ENCODE data around the gene LTBP2. TPM values are rescaled to one million over a fixed set of nuclear protein-coding genes. Genes with fewer than 3 reads are reported as not detected.

The LTBP2 gene
- total RNA-seq, 1 donor from 2014 or later = 39.5 TPM

DNA sequence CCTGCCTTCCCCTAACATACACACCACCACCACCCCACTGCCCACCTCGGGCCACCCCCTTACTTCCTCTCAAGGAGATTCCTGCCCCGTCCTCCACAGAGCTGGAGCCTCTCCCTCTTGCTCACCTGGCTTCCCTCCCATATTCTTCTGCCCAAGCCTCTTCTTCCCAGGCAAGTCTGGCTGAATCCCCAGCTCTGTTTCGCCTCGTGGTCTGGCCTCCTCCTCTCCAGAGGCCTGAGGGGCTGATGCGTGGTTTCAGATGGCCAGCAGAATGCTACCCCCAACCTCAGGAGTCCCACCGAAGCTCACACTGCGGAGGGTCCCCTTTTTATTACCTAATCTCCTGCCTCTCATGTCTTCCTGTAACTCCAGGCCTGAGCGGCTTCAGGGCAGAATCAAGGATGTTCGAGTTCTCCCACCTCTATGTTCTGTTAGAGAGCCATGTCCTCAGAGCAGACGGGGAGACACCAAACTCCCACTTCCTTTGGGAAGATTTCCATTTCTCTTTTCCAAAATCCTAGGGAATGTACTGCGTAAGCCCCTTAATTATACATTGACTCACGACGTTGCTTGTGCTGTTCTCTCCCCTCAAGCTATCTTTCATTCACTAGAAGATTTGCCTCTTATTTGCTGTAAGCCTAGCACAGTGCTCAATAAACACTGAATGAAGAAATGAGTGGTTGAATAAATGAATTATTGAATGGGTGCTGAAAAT, 33.9 kb upstream of the LTBP2 start:
- intact Hi-C loops (cut with DNase I) = no loop called here
- H3K9me3 ChIP-seq = no peaks in the 10 kb centered on the region
- H3K4me3 ChIP-seq = no peak overlapping the region
- H3K36me3 ChIP-seq = no peaks in the 10 kb centered on the region
- DNase-seq (no peak), ATAC-seq (no peak)
- H3K4me1 ChIP-seq = peaks cover 19% of the 10 kb centered on the region
- TF ChIP-seq, protein P1, sequence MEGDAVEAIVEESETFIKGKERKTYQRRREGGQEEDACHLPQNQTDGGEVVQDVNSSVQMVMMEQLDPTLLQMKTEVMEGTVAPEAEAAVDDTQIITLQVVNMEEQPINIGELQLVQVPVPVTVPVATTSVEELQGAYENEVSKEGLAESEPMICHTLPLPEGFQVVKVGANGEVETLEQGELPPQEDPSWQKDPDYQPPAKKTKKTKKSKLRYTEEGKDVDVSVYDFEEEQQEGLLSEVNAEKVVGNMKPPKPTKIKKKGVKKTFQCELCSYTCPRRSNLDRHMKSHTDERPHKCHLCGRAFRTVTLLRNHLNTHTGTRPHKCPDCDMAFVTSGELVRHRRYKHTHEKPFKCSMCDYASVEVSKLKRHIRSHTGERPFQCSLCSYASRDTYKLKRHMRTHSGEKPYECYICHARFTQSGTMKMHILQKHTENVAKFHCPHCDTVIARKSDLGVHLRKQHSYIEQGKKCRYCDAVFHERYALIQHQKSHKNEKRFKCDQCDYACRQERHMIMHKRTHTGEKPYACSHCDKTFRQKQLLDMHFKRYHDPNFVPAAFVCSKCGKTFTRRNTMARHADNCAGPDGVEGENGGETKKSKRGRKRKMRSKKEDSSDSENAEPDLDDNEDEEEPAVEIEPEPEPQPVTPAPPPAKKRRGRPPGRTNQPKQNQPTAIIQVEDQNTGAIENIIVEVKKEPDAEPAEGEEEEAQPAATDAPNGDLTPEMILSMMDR (IDR thresholded peaks at IDR 0.05) = no peak
- H3K27ac ChIP-seq = no peak overlapping the region
- H3K27me3 ChIP-seq (ENCODE audit: low read depth) = peaks cover 6% of the 10 kb centered on the region

DNA sequence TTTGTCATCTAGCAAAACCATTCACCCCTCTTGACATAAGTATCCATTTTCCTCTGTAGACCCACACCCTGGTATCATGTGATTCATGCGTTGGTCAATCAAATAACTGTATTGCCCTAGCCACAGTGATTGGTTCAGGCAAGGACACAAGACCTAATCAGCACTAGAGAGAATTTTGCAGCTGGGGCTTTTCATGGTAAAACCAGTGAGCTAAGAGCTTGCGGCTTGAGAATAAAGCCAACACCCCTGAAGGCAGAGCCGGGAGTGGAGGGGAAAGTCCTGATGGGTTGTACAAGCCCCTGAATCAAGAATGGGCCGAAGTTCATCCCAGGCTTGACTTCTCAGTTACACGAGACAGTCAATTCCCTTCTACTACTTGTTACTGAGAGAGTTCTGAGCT, 33.2 kb upstream of the LTBP2 start:
- Histone ChIP-seq H3K9me3 (no peaks in the 10 kb centered on the region), H3K4me3 (no peak overlapping the region), H3K4me1 (peaks cover 19% of the 10 kb centered on the region), H3K27me3 (ENCODE audit: low read depth) (peaks cover 6% of the 10 kb centered on the region), H3K36me3 (no peaks in the 10 kb centered on the region), H3K27ac (no peak overlapping the region)
- no peak for ATAC-seq
- intact Hi-C loops (cut with DNase I) = no loop called here
- TF ChIP-seq, protein P1 (IDR thresholded peaks at IDR 0.05) = no peak
- DNase-seq = no peak

- Histone ChIP-seq H3K27me3 (ENCODE audit: low read depth) (peaks cover 6% of the 10 kb centered on the region), H3K27ac (no peak overlapping the region), H3K9me3 (no peaks in the 10 kb centered on the region), H3K4me3 (no peak overlapping the region), H3K36me3 (no peaks in the 10 kb centered on the region), H3K4me1 (peaks cover 8% of the 10 kb centered on the region)
- DNase-seq (no peak), ATAC-seq (peak in 1 of 2 donors; percentile 24)
- TF ChIP-seq, protein P1 (IDR thresholded peaks at IDR 0.05) = no peak
- intact Hi-C loops (cut with DNase I) = no loop called here
Observed at GRCh38 chr14:74641601-74642391, 29.8 kb upstream of the LTBP2 start.

DNA sequence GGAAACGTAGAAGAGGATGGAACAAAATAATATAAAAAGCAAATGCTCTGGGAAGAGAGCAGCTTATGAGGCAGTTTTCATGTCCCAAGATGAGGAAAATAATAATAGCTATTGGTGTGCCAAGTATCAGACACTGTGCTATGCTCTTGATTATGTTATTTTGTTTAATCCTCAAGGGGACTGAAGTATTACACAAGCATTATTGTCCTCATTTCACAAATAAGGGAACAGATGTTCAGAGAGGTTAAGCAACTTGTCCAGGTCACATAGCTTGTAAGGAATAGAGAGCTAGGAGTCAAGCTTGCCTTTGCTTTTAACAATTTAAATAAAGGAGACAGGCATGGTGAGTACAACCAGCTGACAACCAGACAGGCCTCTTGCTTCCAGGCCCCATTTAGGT, 26.9 kb upstream of the LTBP2 start:
- Histone ChIP-seq H3K4me1 (peaks cover 8% of the 10 kb centered on the region), H3K36me3 (no peaks in the 10 kb centered on the region), H3K9me3 (no peaks in the 10 kb centered on the region), H3K27me3 (ENCODE audit: low read depth) (peaks cover 3% of the 10 kb centered on the region), H3K4me3 (no peak overlapping the region), H3K27ac (no peak overlapping the region)
- TF ChIP-seq, protein P1 (IDR thresholded peaks at IDR 0.05) = no peak
- intact Hi-C loops (cut with DNase I) = no loop called here
- DNase-seq (no peak), ATAC-seq (peak in 1 of 2 donors; percentile 6)

DNA sequence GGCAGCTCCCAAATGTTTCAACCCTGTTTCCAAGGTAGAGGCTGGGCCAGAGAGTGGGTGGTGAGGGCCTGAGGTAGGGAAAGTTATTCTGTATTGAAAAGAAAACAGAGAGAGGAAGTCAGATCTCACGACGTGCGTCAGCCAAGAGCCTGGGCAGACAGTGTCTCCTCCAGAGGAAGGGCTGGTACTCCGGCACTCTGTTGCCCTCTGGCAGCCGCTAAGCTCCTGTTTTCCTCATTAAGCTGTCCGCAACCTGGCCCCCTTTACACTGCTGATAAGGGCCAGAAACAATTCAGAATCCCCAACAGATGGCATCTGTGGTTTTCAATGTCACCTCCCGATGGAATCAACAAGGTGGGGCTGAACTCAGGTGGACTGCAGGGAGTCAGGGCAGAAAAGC, 26.0 kb upstream of the LTBP2 start:
- peak in 1 of 2 donors; percentile 19 for ATAC-seq
- Histone ChIP-seq H3K36me3 (no peaks in the 10 kb centered on the region), H3K27ac (no peak overlapping the region), H3K4me1 (peaks cover 8% of the 10 kb centered on the region), H3K27me3 (ENCODE audit: low read depth) (peaks cover 3% of the 10 kb centered on the region), H3K4me3 (no peak overlapping the region), H3K9me3 (no peaks in the 10 kb centered on the region)
- TF ChIP-seq, protein P1 (IDR thresholded peaks at IDR 0.05) = no peak
- DNase-seq = no peak
- intact Hi-C loops (cut with DNase I) = no loop called here

Data from lower lobe of right lung (tissue), 2 donors.